Tibial nerve (tissue), 3 donors: ENCODE data around the gene GORASP2.

Experiments used
- CTCF ChIP-seq, 5 experiments: fragments of 200-600 bp in 3 of 5; fragments of 450-650 bp in 2 of 5; sonication (generic) in 3 of 5; IDR thresholded peaks; one replicate each; pipeline ENCODE4 v1.5.1; 2016 to 2019; ENCODE audit warnings: antibody characterized with exemption in 5 of 5, mild to moderate bottlenecking in 3 of 5, moderate library complexity in 2 of 5
- POLR2A ChIP-seq, 2 donors: fragments of 450-650 bp; IDR thresholded peaks; one replicate each; pipeline ENCODE4 v1.6.1; 2017; ENCODE audit warnings: antibody characterized with exemption in 2 of 2, mild to moderate bottlenecking in 2 of 2, moderate library complexity in 2 of 2

DNA sequence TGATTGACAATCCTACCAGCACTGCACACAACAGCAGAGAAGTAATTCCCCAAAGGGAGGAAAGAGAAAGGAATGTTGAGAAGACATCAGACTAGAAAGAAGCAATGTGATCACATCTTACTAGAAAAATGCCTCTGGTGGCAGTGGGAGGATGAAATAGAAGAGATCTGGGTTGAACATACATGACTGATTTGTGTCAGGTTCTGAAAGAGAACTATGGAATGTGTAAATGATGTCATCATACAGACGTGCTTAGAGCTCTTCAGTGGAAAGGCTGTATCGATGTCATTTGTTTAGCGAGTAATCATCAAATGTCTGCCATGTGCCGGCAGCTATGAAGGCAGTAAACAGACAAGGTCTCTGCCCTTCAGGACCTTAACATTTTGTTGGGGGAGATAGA, 24.9 kb downstream of the GORASP2 start:
- TF ChIP-seq POLR2A (IDR thresholded peaks at IDR 0.05) (no peak), CTCF (IDR thresholded peaks at IDR 0.05) (no peak)
